ENCODE results near the gene SEMA3F. TPM values are rescaled to one million over a fixed set of nuclear protein-coding genes. Genes with fewer than 3 reads are reported as not detected.

The SEMA3F gene
- total and polyA plus RNA-seq, 10 of the 15 experiments (the other 5 are each of a cell fraction or from before 2014, with no cell fraction given): 0.08 to 0.28 (median 0.12) TPM; not detected in 6

DNA sequence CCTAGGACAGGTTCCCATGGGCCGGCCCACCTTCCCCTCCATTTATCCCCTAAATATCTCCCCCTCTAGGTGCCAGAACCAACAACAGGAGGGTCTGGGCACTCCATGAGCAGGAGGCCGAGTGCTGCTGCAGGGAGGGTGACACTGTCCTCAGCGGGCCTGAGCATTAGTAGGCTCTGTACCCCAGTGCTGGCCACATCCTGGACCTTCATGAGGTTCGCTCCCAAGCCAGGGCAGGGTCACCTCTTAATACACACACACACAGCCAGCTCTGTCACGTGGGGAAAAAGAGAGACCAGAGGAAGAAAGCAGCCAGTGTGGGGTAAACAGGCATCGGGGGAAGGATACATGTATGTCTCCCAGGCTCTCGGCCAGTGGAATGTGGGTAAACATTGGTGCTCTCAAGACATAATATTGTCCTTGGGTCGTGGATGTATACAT is 27.9 kb upstream of the SEMA3F start:
- RAD21 ChIA-PET (ENCODE audit: unreplicated experiment): no interaction called here
- POLR2A ChIA-PET: no interaction called here
- ATAC-seq: no peak
- no peaks in the 10 kb centered on the region for H3K4me1 ChIP-seq (ENCODE audit: control insufficient read depth, insufficient read depth, low read length)
- no peaks in the 10 kb centered on the region for H3K9me3 ChIP-seq (replicated peaks; ENCODE audit: control insufficient read depth, insufficient read depth, low read length)
- H4K20me1 ChIP-seq (ENCODE audit: control insufficient read depth, insufficient read depth): no peaks in the 10 kb centered on the region
- intact Hi-C loops (cut with micrococcal nuclease; ENCODE audit: unreplicated experiment) (no loop called here), in situ Hi-C loops (cut with MboI) (no loop called here)
- SMC1A ChIA-PET (ENCODE audit: uncharacterized antibody, unreplicated experiment): no interaction called here
- 50% methylated on average over 8 of the region's 8 CpGs for WGBS (ENCODE audit: insufficient coverage, insufficient replicate concordance, low lambda C conversion rate, missing lambda C conversion rate)
- no peak overlapping the region for H3K4me3 ChIP-seq
- FAIRE-seq: no peak
- H3K9ac ChIP-seq (ENCODE audit: control insufficient read depth, insufficient read depth, low read length): no peak overlapping the region
- H3K36me3 ChIP-seq (ENCODE audit: control insufficient read depth in 2 of 2, insufficient read depth in 2 of 2, low read length in 1 of 2): no peaks in the 10 kb centered on the region; a peak in 1 of 4 replicates
- CTCF ChIA-PET: no interaction called here
- no peak overlapping the region for H3K27ac ChIP-seq (ENCODE audit: control insufficient read depth, insufficient read depth)
- H3K79me2 ChIP-seq (ENCODE audit: control insufficient read depth, insufficient read depth, low read length): no peaks in the 10 kb centered on the region
- no peak for TF ChIP-seq HCFC1 (IDR thresholded peaks at IDR 0.05; ENCODE audit: low read length)
- no peak for TF ChIP-seq DPF2 (IDR thresholded peaks at IDR 0.05)
- TF ChIP-seq, protein P1, sequence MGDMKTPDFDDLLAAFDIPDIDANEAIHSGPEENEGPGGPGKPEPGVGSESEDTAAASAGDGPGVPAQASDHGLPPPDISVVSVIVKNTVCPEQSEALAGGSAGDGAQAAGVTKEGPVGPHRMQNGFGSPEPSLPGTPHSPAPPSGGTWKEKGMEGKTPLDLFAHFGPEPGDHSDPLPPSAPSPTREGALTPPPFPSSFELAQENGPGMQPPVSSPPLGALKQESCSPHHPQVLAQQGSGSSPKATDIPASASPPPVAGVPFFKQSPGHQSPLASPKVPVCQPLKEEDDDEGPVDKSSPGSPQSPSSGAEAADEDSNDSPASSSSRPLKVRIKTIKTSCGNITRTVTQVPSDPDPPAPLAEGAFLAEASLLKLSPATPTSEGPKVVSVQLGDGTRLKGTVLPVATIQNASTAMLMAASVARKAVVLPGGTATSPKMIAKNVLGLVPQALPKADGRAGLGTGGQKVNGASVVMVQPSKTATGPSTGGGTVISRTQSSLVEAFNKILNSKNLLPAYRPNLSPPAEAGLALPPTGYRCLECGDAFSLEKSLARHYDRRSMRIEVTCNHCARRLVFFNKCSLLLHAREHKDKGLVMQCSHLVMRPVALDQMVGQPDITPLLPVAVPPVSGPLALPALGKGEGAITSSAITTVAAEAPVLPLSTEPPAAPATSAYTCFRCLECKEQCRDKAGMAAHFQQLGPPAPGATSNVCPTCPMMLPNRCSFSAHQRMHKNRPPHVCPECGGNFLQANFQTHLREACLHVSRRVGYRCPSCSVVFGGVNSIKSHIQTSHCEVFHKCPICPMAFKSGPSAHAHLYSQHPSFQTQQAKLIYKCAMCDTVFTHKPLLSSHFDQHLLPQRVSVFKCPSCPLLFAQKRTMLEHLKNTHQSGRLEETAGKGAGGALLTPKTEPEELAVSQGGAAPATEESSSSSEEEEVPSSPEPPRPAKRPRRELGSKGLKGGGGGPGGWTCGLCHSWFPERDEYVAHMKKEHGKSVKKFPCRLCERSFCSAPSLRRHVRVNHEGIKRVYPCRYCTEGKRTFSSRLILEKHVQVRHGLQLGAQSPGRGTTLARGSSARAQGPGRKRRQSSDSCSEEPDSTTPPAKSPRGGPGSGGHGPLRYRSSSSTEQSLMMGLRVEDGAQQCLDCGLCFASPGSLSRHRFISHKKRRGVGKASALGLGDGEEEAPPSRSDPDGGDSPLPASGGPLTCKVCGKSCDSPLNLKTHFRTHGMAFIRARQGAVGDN (IDR thresholded peaks at IDR 0.05): no peak
- no peaks in the 10 kb centered on the region for H3K27me3 ChIP-seq (replicated peaks in 1 of 2; ENCODE audit: control insufficient read depth in 2 of 2, insufficient read depth in 2 of 2, low read length in 1 of 2)
- BruUV-seq (replicated peaks): no TSS peak
- DNase-seq (ENCODE audit: low read depth, low spot score): no peak
- no peak overlapping the region for H2AFZ ChIP-seq (ENCODE audit: control insufficient read depth, low read depth, low read length)
- H3K4me2 ChIP-seq (ENCODE audit: control insufficient read depth, insufficient read depth): no peak overlapping the region

GRCh38 chr3:50128001-50128400 is 27.1 kb upstream of the SEMA3F start:
- Histone ChIP-seq H3K4me2 (ENCODE audit: control insufficient read depth, insufficient read depth) (no peak overlapping the region), H4K20me1 (ENCODE audit: control insufficient read depth, insufficient read depth) (no peaks in the 10 kb centered on the region), H3K9ac (ENCODE audit: control insufficient read depth, insufficient read depth, low read length) (no peak overlapping the region), H3K27ac (ENCODE audit: control insufficient read depth, insufficient read depth) (no peak overlapping the region), H3K4me3 (no peak overlapping the region), H3K27me3 (replicated peaks in 1 of 2; ENCODE audit: control insufficient read depth in 2 of 2, insufficient read depth in 2 of 2, low read length in 1 of 2) (no peaks in the 10 kb centered on the region), H3K4me1 (ENCODE audit: control insufficient read depth, insufficient read depth, low read length) (no peaks in the 10 kb centered on the region), H3K36me3 (ENCODE audit: control insufficient read depth in 2 of 2, insufficient read depth in 2 of 2, low read length in 1 of 2) (no peaks in the 10 kb centered on the region; a peak in 1 of 4 replicates), H3K9me3 (replicated peaks; ENCODE audit: control insufficient read depth, insufficient read depth, low read length) (no peaks in the 10 kb centered on the region), H2AFZ (ENCODE audit: control insufficient read depth, low read depth, low read length) (no peak overlapping the region), H3K79me2 (ENCODE audit: control insufficient read depth, insufficient read depth, low read length) (no peaks in the 10 kb centered on the region)
- ATAC-seq: no peak
- SMC1A ChIA-PET (ENCODE audit: uncharacterized antibody, unreplicated experiment): no interaction called here
- intact Hi-C loops (cut with micrococcal nuclease; ENCODE audit: unreplicated experiment): no loop called here
- WGBS (ENCODE audit: insufficient coverage, insufficient replicate concordance, low lambda C conversion rate, missing lambda C conversion rate): 11% methylated on average over 4 of the region's 4 CpGs
- DNase-seq (ENCODE audit: low read depth, low spot score): no peak
- POLR2A ChIA-PET: interaction anchor here (0.9 kb wide), 1 partner anchor 13 kb away, joined by 3 read pairs; no protein-coding TSS in a partner anchor
- no peak for FAIRE-seq
- in situ Hi-C loops (cut with MboI): no loop called here
- CTCF ChIA-PET: no interaction called here
- RAD21 ChIA-PET (ENCODE audit: unreplicated experiment): no interaction called here
- BruUV-seq (replicated peaks): no TSS peak
- no peak for TF ChIP-seq ETV6 (conservative IDR thresholded peaks at IDR 0.05 in 1 of 2, IDR thresholded peaks at IDR 0.05 in 1 of 2; ENCODE audit: borderline replicate concordance in 1 of 2, low read depth in 1 of 2)
- TF ChIP-seq WRNIP1 (IDR thresholded peaks at IDR 0.05; ENCODE audit: borderline replicate concordance, low read depth, low read length): no peak
- TF ChIP-seq MYB (IDR thresholded peaks at IDR 0.05; ENCODE audit: borderline replicate concordance, low read depth, low read length): no peak
- TF ChIP-seq, protein P2, sequence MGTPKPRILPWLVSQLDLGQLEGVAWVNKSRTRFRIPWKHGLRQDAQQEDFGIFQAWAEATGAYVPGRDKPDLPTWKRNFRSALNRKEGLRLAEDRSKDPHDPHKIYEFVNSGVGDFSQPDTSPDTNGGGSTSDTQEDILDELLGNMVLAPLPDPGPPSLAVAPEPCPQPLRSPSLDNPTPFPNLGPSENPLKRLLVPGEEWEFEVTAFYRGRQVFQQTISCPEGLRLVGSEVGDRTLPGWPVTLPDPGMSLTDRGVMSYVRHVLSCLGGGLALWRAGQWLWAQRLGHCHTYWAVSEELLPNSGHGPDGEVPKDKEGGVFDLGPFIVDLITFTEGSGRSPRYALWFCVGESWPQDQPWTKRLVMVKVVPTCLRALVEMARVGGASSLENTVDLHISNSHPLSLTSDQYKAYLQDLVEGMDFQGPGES (IDR thresholded peaks at IDR 0.05): no peak
- TF ChIP-seq ZNF592 (IDR thresholded peaks at IDR 0.05): no peak
